ENCODE data around the gene ADRM1.
A peak's percentile ranks its signal among the peaks of the same experiment; 100 is the strongest.

The ADRM1 gene

GRCh38 chr20:62299666-62300236 is 3.0 kb upstream of the ADRM1 start:
- DNase-seq, result no peak

DNA sequence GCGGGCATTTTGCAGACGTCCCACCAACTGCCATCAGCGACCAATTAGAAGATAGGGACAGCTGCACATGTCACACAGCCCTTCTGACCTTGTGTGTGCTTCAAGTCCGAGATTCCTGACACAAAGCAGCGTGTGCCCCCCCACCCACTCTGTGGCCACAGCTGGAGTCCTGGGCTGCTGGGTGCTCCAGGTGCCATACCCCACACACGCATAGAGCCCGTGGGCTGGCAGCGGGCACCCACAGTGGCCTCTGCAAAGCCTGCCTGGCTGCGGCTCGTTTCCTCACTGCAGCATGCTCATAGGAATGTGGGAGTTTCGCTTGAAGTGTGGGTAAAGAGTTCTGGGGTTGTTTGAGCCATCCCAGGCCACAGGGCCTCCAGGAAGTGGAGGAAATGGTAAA is 2.5 kb upstream of the ADRM1 start:
- no peak for DNase-seq

DNA sequence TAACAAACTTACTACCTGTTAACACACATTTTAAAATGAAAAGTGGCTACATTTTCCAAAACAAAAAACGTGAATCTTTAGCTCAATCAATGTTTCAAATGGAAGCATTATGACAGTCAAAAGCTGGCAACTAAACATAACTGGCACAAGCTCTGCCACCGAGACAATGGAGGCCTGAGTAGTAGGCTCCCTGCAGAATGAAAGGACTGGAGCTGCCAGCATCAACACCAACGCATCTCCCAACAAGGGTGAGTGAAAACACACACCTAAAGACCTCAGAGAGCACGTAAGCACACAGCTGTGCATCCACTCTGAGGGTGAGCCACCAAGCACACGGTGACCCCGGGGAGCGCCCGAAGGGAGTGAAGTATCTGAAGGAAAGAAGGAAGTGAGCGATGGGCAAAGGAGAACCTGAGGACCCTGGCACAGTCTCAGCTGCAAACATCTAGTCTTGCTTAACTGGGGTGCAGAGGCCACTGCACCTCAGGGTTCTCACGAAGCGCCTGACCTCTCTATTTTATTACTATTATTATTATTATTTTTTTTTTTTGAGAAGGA is 1.6 kb upstream of the ADRM1 start:
- DNase-seq, result no peak

GRCh38 chr20:62301773-62302340 is 940 bp upstream of the ADRM1 start:
- DNase-seq, result peak; percentile 70 to 81 (median 78)

DNA sequence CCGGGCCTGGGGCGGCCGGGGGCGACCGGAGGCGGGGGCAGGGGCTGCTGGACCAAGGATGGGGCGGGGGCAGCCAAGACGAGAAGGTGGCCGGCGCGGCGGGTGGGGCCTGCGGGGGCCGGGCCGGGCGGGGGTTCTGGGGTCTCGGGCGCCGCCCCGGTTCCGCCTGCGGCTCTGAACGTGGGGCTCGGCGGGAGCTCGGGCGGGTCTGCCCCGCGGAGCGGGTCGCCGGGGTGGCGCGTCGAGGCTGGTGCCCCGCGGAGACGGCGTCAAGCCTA is 204 bp downstream of the ADRM1 start:
- DNase-seq, result peak in 1 of 6 experiments; percentile 40

DNA sequence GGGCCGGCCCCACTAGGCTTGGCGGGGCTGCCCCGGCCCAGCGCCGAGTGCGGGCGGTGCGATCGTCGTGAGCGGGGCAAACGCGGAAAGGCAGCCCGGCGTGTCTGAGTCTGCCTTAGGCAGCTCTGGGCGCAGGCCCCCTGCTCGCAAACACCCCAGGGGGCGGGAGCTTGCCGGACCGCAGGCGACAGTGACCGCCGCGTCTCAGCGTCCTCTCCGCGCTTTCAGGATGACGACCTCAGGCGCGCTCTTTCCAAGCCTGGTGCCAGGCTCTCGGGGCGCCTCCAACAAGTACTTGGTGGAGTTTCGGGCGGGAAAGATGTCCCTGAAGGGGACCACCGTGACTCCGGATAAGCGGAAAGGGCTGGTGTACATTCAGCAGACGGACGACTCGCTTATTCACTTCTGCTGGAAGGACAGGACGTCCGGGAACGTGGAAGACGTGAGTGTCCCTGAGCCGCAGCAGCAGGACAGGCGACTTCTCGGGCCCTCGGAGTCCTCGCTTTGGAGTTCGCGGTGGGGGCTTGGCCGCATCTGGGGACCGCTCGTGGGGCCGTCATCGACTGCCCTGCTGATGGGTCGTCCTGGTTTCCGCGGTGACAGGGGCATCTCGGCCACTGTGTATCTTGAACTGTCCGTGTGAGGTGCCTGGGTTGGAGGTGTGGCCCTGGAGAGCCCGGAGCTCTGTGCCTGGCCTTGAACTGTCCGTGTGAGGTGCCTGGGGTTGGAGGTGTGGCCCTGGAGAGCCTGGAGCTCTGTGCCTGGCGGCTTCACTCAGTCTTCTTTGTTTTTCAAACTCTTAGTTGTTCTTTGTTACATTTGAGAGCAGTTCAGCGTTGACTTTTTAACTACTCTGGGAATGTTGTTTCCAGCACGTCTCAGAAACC is 786 bp downstream of the ADRM1 start:
- peak in 1 of 6 experiments; percentile 31 for DNase-seq

DNA sequence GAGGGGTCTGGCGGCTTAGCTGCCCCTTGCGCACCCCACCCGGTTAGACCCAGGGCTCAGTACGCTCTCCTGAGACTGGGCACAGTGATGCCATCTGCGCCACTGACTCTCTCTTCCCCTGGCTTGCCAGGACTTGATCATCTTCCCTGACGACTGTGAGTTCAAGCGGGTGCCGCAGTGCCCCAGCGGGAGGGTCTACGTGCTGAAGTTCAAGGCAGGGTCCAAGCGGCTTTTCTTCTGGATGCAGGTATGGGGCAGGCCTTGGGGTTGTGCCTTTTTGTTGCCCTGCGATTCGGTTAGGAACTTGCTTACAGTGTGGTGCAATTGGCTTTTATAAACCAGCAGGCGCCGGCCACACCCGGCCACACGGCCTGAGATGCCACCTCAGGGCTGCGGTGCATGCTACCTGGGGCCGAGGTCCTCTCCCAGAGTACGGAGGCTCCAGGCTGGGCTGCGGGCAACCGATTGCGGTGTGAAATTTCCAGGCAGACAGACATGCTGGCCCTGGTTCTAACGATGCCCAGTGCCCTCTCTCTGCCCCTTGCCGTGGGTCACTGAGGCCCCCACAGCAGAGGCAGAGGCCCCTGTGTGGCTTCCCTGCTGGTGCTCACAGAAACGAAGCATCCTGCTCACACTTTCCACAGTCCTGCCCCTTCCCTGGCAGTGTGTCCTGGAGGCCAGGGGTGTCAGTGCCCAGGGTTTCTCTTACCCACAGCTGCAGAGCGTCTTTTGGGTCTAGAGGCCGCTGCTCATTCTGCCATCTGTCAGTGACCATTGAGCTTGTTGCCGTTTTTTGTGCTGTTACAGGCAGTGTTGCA is 1.7 kb downstream of the ADRM1 start:
- DNase-seq, result no peak

- DNase-seq, result no peak
These were observed 2.5 kb downstream of the ADRM1 start for GRCh38 chr20:62305149-62305764.

DNA sequence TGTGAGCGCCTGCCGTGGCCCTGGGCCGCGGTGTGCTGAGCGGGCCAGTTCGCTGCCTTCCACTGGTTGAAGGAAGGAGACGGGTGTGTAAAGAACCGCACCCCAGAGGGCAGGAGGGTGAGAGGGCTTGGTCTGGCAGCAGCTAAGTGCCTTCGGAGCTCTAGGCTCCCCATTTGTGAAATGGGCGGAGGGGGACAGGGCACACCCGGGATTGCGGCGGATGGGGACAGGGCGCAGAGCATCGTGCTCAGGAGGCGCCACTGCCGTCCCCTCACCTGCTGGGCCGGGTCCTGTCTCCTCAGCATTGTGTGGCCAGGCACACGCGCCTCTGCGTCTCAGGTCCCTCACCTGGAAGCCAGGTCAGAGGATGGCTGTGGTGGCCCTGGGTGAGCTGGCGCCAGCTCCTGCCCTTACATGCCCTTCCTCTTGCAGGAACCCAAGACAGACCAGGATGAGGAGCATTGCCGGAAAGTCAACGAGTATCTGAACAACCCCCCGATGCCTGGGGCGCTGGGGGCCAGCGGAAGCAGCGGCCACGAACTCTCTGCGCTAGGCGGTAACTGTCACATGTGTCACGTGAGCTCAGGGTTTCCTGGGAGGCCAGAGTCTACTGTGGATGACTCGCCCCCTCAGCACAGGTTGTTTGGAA is 3.1 kb downstream of the ADRM1 start:
- DNase-seq, result no peak

GRCh38 chr20:62306414-62307187 is 3.8 kb downstream of the ADRM1 start:
- DNase-seq, result no peak

- no peak for DNase-seq
These were observed 4.7 kb downstream of the ADRM1 start for GRCh38 chr20:62307226-62308101.

DNA sequence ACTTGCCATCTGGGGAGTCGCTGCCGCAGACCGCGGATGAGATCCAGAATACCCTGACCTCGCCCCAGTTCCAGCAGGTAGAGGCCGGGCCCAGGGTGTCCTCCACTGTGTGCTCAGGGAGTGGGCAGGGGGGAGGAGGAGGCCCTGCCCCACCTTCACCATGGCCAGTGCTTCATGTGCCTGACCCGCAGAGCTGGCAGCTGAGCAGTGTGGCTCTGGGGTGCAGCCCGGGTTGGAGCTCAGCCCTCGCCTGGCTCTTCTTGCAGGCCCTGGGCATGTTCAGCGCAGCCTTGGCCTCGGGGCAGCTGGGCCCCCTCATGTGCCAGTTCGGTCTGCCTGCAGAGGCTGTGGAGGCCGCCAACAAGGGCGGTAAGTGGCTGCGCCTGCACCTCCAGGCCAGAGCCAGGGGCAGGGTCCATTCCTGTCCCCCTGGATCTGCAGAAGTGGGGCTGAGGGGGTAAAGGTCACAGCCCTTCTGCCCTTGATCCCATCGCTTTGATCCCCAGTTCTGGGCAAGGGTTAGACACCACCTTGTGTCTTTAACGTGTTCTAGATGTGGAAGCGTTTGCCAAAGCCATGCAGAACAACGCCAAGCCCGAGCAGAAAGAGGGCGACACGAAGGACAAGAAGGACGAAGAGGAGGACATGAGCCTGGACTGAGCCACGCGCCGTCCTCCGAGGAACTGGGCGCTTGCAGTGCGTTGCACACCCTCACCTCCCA is 5.5 kb downstream of the ADRM1 start:
- no peak for DNase-seq

DNA sequence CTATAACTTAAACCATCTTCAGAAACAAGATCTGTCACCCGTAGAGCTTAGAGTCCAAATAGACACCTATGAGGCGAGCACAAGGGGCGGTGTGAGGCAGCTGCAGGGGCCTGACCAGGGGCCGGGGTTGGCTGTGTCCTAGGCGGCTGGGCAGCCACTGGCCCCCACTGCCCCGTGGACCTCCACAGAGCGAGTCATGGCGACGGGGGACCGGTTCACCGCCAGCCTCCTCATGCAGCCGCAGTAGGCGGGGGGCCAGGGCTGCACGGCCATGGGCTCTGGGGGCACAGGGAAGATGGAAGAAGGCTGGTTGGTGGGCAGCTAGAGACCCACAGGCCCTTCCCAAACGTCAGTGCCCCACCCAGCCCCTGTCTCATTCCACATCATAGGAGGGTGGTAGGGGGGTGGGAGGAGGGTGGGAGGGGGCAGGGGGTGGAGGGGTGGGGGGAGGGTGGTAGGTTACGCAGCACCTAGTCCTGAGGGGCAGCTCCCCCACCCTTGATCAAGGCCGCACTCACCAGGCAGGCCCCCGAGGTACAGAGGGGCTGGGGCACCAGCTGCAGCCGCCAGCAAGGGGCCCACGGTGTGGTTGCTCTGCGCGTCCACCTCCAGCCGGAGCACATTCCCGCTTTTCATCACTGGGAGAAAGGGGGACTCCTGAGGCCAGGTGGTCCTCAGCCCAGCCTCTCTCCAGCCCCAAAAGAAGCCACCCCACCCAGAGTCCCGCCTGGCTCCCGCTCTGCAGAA is 6.6 kb downstream of the ADRM1 start:
- no peak for DNase-seq

GRCh38 chr20:62309947-62310756 is 7.4 kb downstream of the ADRM1 start:
- DNase-seq, result no peak

DNA sequence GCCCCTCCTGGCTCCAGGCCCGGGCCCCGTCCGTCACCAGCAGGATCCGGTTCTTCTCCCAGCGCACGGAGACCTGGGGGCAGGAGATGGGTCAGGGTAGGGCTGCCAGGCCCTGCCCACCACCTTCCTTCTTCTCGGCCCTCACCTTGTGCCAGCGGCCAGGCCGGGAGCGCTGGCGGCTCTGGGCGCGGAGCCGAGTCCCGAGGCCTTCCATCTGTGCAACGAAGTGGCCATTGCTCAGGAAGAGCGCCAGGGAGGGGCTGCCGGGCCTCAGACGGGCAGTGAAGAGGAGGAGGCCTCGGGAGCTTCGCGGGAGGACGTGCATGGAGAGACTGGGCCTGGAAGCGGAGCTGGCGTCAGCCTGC is 7.9 kb downstream of the ADRM1 start:
- DNase-seq, result no peak

DNA sequence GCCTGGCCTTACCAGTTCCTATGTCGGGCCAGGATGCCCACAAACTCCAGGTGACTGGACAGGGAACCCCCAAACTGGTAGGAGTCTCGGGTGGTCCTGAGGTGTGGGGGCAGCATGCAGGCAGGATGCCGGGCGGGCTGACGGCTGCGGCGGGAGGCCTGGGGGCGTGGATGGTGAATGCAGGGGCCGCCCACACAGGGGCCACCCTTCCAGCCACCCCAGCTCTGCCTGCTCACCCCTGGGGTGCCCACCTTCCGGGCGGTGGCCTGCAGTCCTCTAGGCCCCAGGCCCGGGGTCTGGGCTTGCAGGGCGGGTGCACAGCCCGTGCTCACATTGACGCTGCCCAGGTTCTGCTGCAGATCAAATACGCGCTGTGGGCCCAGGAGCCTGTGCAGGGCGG is 8.4 kb downstream of the ADRM1 start:
- DNase-seq, result no peak

- no peak for DNase-seq
These were observed 9.2 kb downstream of the ADRM1 start for GRCh38 chr20:62311832-62312661.
